Upper lobe of left lung (tissue), 6 donors: Measurements from ENCODE around the gene UGT2A2. TPM values are rescaled to one million over a fixed set of nuclear protein-coding genes. Genes with fewer than 3 reads are reported as not detected.
"Not testable (repeated sequence)": the region's sequence is repeated elsewhere in the genome, so short reads cannot be mapped to it uniquely, and the experiment has no call there.

Experiments
- ATAC-seq, 2 donors: fragments of 200-7000 bp; cut with Tn5 transposase; one replicate each; pipeline ENCODE4 v1.9.1; 2022; ENCODE audit warnings: mild to moderate bottlenecking in 2 of 2, moderate library complexity in 2 of 2; ENCODE audit not compliant: low FRiP score in 2 of 2
- DNase-seq, 2 donors: peaks; one replicate each; pipeline ENCODE4 v3.0.0-alpha.2; 2019 to 2020
- H3K27ac ChIP-seq, 4 donors: fragments of 200-600 bp; sonication (generic); one replicate each; pipeline ENCODE4 v1.5.1; 2016 to 2019
- H3K27me3 ChIP-seq, 4 donors: fragments of 200-600 bp; sonication (generic); one replicate each; pipeline ENCODE4 v1.5.1; 2017 to 2019
- H3K36me3 ChIP-seq, 4 donors: fragments of 200-600 bp; sonication (generic); one replicate each; pipeline ENCODE4 v1.5.1; 2016 to 2019
- H3K4me1 ChIP-seq, 4 donors: fragments of 200-600 bp; sonication (generic); one replicate each; pipeline ENCODE4 v1.5.1; 2018 to 2019
- H3K4me3 ChIP-seq, 4 donors: fragments of 200-600 bp; sonication (generic); one replicate each; pipeline ENCODE4 v1.5.1; 2017 to 2019; ENCODE audit warnings: mild to moderate bottlenecking in 2 of 4, moderate library complexity in 1 of 4
- H3K9me3 ChIP-seq, 4 donors: fragments of 200-600 bp; sonication (generic); one replicate each; pipeline ENCODE4 v1.5.1; 2018 to 2019
- EP300 ChIP-seq, 4 donors: sonication (generic); formaldehyde crosslinking; IDR thresholded peaks; one replicate each; pipeline ENCODE4 v1.5.1; 2017; ENCODE audit warnings: antibody characterized with exemption in 4 of 4, control low read depth in 2 of 4
- POLR2A ChIP-seq, 4 donors: fragments of 450-650 bp; IDR thresholded peaks; one replicate each; pipeline ENCODE4 v1.5.1; 2016 to 2017; ENCODE audit warnings: antibody characterized with exemption in 4 of 4, mild to moderate bottlenecking in 2 of 4
- POLR2AphosphoS5 ChIP-seq, 2 donors: sonication (generic); formaldehyde crosslinking; IDR thresholded peaks; one replicate each; pipeline ENCODE4 v1.5.1; 2017; ENCODE audit warnings: antibody characterized with exemption in 2 of 2
- WGBS, 2 donors: methylation state at CpG; one replicate each; pipeline ENCODE4 v1.1.5; 2017 to 2018; 5-methylcytosine and 5-hydroxymethylcytosine counted together
- total RNA-seq, 6 donors: library from RNA; depleted of rRNA in 4 of 6; stranded (reverse); fragments of >200 nt in 4 of 6; gene quantifications; one replicate each; pipeline versions ENCODE4 v1.1.0 to v1.2.1, GENCODE V29; 2016 to 2021
- TF ChIP-seq, protein P1 (sequence below), 6 experiments: fragments of 450-650 bp in 4 of 6; fragments of 200-600 bp in 2 of 6; sonication (generic) in 2 of 6; IDR thresholded peaks; one replicate each; pipeline ENCODE4 v1.5.1; 2016 to 2019; ENCODE audit warnings: antibody characterized with exemption in 6 of 6
- donor health status: DM: no; HTN: no; CAD: no; lungs with moderate emphysema.
- donor health status: DM: no; HTN: yes; CAD: no; lungs with severe emphysema.

The UGT2A2 gene
- total RNA-seq, result not detected

DNA sequence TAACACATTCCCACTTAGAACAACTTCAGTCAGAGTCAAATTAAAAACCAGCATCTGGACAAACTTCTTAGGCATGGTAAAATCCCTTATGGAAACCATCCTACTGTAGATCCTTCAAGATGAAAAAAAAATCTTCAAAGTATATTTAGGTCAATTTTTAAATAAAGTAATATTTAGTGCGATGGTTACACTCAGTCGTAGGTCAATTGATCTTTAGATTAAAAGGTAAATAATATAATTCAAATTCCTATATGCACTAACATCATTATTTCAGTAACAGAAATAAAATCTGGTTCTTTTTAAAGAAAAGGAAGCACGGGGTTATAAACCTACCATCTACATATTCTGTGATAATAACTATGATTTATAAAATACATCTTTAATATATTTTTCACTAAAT lies at the start of gene UGT2A2:
Gene UGT2A2 (minus strand): TSS at position 101 of the 400 bp plus-strand sequence. CDS start 2 bp downstream, at position 99.
- TF ChIP-seq POLR2AphosphoS5 (IDR thresholded peaks at IDR 0.05), result no peak
- TF ChIP-seq POLR2A (IDR thresholded peaks at IDR 0.05), result no peak
- no peak for TF ChIP-seq EP300 (IDR thresholded peaks at IDR 0.05)
- TF ChIP-seq, protein P1, sequence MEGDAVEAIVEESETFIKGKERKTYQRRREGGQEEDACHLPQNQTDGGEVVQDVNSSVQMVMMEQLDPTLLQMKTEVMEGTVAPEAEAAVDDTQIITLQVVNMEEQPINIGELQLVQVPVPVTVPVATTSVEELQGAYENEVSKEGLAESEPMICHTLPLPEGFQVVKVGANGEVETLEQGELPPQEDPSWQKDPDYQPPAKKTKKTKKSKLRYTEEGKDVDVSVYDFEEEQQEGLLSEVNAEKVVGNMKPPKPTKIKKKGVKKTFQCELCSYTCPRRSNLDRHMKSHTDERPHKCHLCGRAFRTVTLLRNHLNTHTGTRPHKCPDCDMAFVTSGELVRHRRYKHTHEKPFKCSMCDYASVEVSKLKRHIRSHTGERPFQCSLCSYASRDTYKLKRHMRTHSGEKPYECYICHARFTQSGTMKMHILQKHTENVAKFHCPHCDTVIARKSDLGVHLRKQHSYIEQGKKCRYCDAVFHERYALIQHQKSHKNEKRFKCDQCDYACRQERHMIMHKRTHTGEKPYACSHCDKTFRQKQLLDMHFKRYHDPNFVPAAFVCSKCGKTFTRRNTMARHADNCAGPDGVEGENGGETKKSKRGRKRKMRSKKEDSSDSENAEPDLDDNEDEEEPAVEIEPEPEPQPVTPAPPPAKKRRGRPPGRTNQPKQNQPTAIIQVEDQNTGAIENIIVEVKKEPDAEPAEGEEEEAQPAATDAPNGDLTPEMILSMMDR (IDR thresholded peaks at IDR 0.05), result no peak
- Histone ChIP-seq H3K9me3 (no peaks in the 10 kb centered on the region), H3K4me1 (no peaks in the 10 kb centered on the region), H3K27me3 (no peaks in the 10 kb centered on the region), H3K36me3 (no peaks in the 10 kb centered on the region), H3K27ac (no peak within 1 kb of the TSS), H3K4me3 (no peak within 1 kb of the TSS)
- no peak for DNase-seq
- WGBS, 2 donors, result 88 to 94% methylated on average over 3 of the region's 3 CpGs
- ATAC-seq, result no peak

DNA sequence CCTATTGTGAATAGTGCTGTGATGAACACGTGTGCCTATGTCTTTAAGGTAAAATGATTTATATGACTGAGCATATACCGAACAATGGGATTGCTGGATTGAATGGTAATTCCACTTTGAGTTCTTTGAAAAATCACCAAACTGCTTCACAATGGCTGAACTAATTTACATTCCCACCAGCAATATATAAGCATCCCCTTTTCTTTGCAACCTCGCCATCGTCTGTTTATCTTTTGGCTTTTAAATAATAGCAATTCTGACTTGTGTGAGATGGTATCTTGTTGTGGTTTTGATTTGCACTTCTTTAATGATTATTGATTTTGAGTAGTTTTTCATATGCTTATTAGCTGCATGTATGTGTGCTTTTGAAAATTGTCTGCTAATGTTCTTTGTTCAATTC lies 45.4 kb upstream of the UGT2A2 start:
- H3K4me3 ChIP-seq, result no peak overlapping the region
- TF ChIP-seq, protein P1 (IDR thresholded peaks at IDR 0.05), result no peak
- TF ChIP-seq POLR2AphosphoS5 (IDR thresholded peaks at IDR 0.05) (no peak), EP300 (IDR thresholded peaks at IDR 0.05) (no peak), POLR2A (IDR thresholded peaks at IDR 0.05) (no peak)
- no peaks in the 10 kb centered on the region for H3K27me3 ChIP-seq
- H3K9me3 ChIP-seq, result no peaks in the 10 kb centered on the region
- no peaks in the 10 kb centered on the region for H3K36me3 ChIP-seq
- ATAC-seq (no peak), DNase-seq (no peak)
- no peak overlapping the region for H3K27ac ChIP-seq
- no peaks in the 10 kb centered on the region for H3K4me1 ChIP-seq
- 50 to 69% methylated on average over 4 of the region's 4 CpGs for WGBS, 2 donors

DNA sequence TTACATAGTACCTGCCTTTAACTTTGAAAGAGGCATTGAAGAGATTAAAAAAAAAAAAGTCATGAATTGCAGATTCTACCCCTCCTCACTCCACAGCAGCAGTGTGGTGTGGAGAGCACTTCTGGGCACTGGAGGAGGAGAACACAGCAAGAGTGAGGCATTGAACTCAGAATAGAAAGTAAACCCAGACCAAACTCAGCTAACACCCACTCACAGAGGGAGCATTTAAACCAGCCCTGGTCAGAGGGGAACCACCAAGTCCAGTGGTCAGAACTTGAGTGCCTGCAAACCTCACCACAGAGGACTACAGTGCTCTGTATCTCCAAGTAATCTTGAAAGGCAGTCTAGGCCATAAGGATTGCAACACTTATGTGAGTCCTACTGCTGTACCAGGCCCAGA lies 29.2 kb upstream of the UGT2A2 start:
- no peak for ATAC-seq
- Histone ChIP-seq H3K4me3 (no peak overlapping the region), H3K9me3 (no peaks in the 10 kb centered on the region), H3K4me1 (no peaks in the 10 kb centered on the region), H3K36me3 (no peaks in the 10 kb centered on the region), H3K27me3 (no peaks in the 10 kb centered on the region), H3K27ac (no peak overlapping the region)
- no peak for TF ChIP-seq EP300 (IDR thresholded peaks at IDR 0.05)
- no peak for TF ChIP-seq POLR2A (IDR thresholded peaks at IDR 0.05)
- no peak for TF ChIP-seq POLR2AphosphoS5 (IDR thresholded peaks at IDR 0.05)
- TF ChIP-seq, protein P1 (IDR thresholded peaks at IDR 0.05), result no peak
- no peak for DNase-seq

GRCh38 chr4:69664009-69664408 lies 24.6 kb upstream of the UGT2A2 start:
- not testable (repeated sequence) for ATAC-seq, H3K4me3 ChIP-seq, H3K4me1 ChIP-seq, H3K9me3 ChIP-seq, H3K27ac ChIP-seq, H3K27me3 ChIP-seq, H3K36me3 ChIP-seq
- DNase-seq, result peak in 1 of 2 donors; percentile 34
- 89 to 90% methylated on average over 21 to 22 of the region's 22 CpGs for WGBS, 2 donors

- not testable (repeated sequence) for H3K9me3 ChIP-seq
- 74 to 83% methylated on average over 3 to 4 of the region's 4 CpGs for WGBS, 2 donors
These were observed 21.8 kb upstream of the UGT2A2 start for GRCh38 chr4:69661130-69661803.

DNA sequence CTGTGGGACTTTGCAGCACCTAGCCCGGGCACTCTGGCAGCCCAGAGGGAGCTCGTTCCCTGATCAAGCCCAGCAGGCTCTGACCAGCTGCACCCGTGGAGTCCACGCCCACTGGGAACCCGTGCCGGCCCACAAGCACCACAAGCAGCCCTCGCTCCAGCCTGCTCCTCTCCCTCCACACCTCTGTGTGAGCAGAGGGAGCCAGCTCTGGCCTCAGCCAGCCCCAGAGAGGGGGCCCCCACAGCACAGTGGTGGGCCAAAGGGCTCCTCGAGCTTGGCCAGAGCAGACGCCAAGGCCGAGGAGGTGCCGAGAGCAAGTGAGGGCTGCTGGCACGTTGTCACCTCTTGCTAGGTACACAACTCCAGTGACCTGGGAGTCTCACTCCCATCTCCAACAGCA lies 18.7 kb upstream of the UGT2A2 start:
- Histone ChIP-seq H3K9me3 (no peaks in the 10 kb centered on the region), H3K4me3 (no peak overlapping the region), H3K27me3 (no peaks in the 10 kb centered on the region), H3K36me3 (no peaks in the 10 kb centered on the region), H3K27ac (no peak overlapping the region), H3K4me1 (no peaks in the 10 kb centered on the region)
- 75 to 92% methylated on average over 5 to 6 of the region's 12 CpGs for WGBS, 2 donors
- TF ChIP-seq POLR2AphosphoS5 (IDR thresholded peaks at IDR 0.05), result no peak
- TF ChIP-seq EP300 (IDR thresholded peaks at IDR 0.05), result no peak
- TF ChIP-seq, protein P1 (IDR thresholded peaks at IDR 0.05), result no peak
- no peak for TF ChIP-seq POLR2A (IDR thresholded peaks at IDR 0.05)
- ATAC-seq, result peak in 1 of 2 donors; percentile 46
- DNase-seq, result peak in 1 of 2 donors; percentile 63

More at GRCh38 chr4:69661130-69661803, 21.8 kb upstream of the UGT2A2 start:
- not testable (repeated sequence) for H3K27ac ChIP-seq, DNase-seq, H3K4me1 ChIP-seq, H3K4me3 ChIP-seq, ATAC-seq, H3K27me3 ChIP-seq, H3K36me3 ChIP-seq
